GM12873 (cell line): Measurements from ENCODE around the gene MPPED2.

Source experiments
- TF ChIP-seq, protein P1 (sequence below): IDR thresholded peaks from 2 replicates; pipeline ENCODE4 v1.5.1; 2012; ENCODE audit warnings: low read depth, mild to moderate bottlenecking, moderate library complexity, low read length, control low read depth; ENCODE audit not compliant: insufficient read depth; ENCODE audit errors: missing control alignments

MPPED2 gene

DNA sequence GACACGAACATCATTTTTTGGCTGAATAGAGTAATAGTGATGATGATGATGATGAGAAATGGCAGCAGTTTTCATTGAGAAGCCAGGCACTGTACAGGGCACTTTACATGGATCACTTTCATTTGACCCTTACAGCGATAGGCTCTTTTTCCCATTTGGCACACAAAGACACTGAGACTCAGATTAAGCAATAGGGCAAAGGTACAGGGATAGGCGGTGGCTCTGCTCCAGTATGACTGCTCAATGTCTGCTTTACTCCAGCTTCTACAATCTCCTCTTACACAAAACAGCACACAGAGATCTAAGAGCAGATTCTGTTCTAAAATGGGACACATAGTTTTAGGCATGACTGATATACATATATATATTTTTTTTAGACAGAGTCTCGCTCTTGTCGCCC lies 40.6 kb downstream of the MPPED2 start:
- TF ChIP-seq, protein P1, sequence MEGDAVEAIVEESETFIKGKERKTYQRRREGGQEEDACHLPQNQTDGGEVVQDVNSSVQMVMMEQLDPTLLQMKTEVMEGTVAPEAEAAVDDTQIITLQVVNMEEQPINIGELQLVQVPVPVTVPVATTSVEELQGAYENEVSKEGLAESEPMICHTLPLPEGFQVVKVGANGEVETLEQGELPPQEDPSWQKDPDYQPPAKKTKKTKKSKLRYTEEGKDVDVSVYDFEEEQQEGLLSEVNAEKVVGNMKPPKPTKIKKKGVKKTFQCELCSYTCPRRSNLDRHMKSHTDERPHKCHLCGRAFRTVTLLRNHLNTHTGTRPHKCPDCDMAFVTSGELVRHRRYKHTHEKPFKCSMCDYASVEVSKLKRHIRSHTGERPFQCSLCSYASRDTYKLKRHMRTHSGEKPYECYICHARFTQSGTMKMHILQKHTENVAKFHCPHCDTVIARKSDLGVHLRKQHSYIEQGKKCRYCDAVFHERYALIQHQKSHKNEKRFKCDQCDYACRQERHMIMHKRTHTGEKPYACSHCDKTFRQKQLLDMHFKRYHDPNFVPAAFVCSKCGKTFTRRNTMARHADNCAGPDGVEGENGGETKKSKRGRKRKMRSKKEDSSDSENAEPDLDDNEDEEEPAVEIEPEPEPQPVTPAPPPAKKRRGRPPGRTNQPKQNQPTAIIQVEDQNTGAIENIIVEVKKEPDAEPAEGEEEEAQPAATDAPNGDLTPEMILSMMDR = no peak

DNA sequence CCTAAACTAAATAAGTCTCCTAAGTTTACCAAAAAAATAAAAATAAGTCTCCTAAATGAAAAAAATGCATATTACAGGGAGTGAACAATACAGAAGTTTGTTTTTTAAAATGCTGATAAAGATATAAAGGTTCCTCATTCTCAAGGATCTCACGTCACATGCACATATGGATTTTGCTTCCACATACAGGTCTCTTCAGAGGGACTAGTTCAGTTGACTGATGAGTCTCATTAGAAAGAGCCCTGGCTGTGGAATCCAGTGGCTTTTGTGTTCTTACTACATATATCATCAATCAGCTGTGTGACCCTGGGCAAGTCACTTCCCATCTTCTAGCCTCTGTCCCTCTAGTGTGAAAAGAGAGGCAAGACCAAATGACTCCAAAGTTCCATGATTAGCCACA lies 43.1 kb downstream of the MPPED2 start:
- TF ChIP-seq, protein P1 = no peak

DNA sequence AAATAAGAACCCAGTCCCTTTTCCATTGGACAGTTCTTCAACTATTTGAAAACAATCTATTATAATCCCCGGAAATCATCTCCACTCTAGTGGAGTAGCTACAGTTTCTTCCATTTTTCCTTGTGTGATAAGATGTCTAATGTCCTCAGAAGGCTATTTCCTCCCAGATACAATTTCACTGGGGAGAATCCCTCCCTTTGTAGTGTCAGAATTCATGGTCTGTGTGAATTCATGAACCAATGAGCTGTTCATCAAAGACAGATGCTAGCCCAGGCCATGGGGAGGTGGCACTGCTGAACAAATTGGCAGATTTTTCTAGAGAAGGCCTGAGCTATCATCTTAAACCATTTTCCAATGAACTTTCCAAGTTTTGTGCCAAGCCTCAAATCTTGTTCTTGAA lies 45.4 kb downstream of the MPPED2 start:
- TF ChIP-seq, protein P1 = no peak

DNA sequence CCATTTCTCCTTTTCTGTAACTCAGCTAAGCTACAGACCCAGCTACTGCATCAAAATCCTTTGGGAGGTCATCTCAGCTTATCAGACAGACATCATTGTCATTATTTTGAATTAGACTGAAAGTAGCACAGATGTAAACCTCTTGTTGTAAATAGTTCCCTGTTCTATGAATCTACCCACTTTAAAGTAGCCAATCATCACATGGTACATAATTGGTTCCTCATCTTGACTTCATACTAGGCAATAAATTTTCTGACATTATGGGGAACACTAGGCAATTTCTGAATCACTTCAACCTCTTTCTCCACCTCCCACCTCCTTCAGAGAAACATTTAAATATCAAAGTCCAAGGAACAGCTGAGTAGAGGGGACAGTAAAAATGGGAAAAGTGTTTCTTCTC lies 47.9 kb downstream of the MPPED2 start:
- TF ChIP-seq, protein P1 = no peak

DNA sequence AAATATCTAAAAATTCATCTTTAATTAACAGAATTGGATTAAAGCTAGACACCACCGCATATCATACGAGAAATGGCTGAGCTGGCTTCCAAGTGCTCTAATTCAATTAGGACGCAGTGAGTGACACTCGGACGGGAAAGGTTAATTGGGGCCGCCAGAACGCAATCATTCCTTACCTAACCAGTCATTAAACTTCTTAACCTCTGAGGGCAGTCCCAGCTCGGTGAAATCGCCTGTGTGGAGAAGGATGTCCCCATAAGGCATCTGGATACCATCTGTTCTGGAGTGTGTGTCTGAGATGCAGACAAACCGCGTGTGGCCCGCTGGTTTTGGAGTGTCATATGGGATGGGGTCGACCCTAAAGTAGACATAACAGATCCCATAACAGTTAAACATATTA lies 50.3 kb downstream of the MPPED2 start:
- TF ChIP-seq, protein P1 = no peak

DNA sequence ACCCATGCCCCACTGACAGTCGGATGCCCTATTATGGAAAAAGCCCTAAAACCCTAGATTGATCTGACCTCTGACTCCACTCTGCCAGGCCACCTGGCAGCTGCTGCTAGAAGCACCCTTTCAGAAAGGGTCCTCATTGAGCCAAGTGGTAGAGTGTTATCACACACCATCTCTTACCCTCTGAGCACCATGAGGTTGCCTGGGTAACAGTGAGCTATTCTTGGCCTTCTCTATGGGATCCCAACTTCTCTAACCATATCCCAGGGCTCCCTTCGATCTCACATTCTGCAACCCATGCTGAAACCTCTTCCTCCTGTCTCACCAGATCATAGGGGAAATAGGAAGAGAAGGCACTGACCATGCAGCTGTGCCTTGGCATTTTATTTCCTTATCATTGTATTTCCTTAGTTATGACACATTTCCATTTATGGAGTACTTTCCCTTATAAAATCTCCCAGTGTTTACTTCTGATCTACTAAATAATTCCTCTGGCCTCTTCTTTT lies 52.7 kb downstream of the MPPED2 start:
- TF ChIP-seq, protein P1 = no peak

DNA sequence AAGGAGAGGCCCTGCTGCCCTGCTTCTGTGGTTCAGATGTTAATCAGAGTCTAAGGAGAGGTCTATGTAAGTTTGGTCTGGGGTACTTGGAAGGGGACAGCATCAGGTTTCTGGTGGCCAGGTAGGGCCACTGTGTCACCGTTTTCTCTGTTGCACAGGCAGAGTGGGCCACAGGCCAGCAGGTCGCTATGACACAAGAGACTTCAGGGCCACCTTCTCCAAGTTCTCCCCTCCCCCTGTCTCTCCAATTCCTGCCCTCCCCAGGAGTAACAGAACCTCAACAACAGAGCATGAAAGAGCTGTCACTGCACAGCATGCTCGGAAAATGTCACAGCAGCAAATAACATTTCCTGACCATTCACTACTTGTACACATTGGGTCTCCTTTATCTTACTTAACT lies 58.6 kb downstream of the MPPED2 start:
- TF ChIP-seq, protein P1 = no peak
